Epithelial cell of proximal tubule (primary cell): ENCODE data around the gene LAMA2. TPM values are rescaled to one million over a fixed set of nuclear protein-coding genes. Genes with fewer than 3 reads are reported as not detected.

Source experiments
- DNase-seq: peaks from one replicate; pipeline ENCODE4 v3.0.0-alpha.2; 2011; ENCODE audit warnings: low read depth
- H3K4me3 ChIP-seq: 2 replicates; pipeline ENCODE4 v1.5.1; 2011; ENCODE audit warnings: low read depth, mild to moderate bottlenecking, low read length
- CTCF ChIP-seq: conservative IDR thresholded peaks from 2 replicates; pipeline ENCODE4 v1.5.1; 2012; ENCODE audit warnings: low read depth, mild to moderate bottlenecking, low read length
- total RNA-seq: library from RNA; depleted of rRNA; stranded (reverse); fragments of >200 nt; gene quantifications from 2 replicates; pipeline ENCODE4 v1.2.3, GENCODE V29; 2015

Gene LAMA2
- total RNA-seq, 1 donor from 2014 or later, result 0.69 TPM

- no peak overlapping the region for H3K4me3 ChIP-seq
- DNase-seq, result no peak
- TF ChIP-seq CTCF, result no peak
These were observed 481.1 kb downstream of the LAMA2 start for GRCh38 chr6:129364037-129364436.

- no peak for TF ChIP-seq CTCF
- H3K4me3 ChIP-seq, result no peak overlapping the region
- DNase-seq, result no peak
These were observed 481.8 kb downstream of the LAMA2 start for GRCh38 chr6:129364767-129365166.

- DNase-seq, result no peak
- no peak for TF ChIP-seq CTCF
- no peak overlapping the region for H3K4me3 ChIP-seq
These were observed 485.1 kb downstream of the LAMA2 start for GRCh38 chr6:129368076-129368475.

GRCh38 chr6:129368970-129369369 lies 486.0 kb downstream of the LAMA2 start:
- DNase-seq, result no peak
- TF ChIP-seq CTCF, result no peak
- H3K4me3 ChIP-seq, result no peak overlapping the region

- no peak overlapping the region for H3K4me3 ChIP-seq
- no peak for TF ChIP-seq CTCF
- DNase-seq, result no peak
These were observed 486.8 kb downstream of the LAMA2 start for GRCh38 chr6:129369737-129370136.

GRCh38 chr6:129370268-129370916 lies 487.5 kb downstream of the LAMA2 start:
- peak; percentile 79 for TF ChIP-seq CTCF
- no peak overlapping the region for H3K4me3 ChIP-seq
- DNase-seq, result no peak

- H3K4me3 ChIP-seq, result no peak overlapping the region
- TF ChIP-seq CTCF, result no peak
These were observed 498.9 kb downstream of the LAMA2 start for GRCh38 chr6:129381885-129382284.

More at GRCh38 chr6:129381885-129382284, 498.9 kb downstream of the LAMA2 start:
- no peak for DNase-seq
